Measurements from ENCODE around the gene PRRT4.

PRRT4 gene

DNA sequence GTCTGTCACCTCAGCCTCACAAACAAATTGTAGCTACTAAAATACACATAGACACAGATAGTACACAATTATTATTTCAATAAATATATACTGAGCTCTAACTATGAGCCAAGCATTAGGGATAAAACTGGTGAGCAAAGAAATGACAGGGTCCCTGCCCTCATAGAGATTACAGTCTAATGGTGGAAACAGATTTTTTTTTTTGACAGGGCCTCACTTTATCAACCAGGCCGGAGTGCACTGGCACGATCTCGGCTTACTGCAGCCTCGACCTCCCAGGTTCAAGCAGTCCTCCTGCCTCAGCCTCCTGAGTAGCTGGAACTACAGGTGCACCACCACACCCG, 17.1 kb downstream of the PRRT4 start:
- no peak for DNase-seq (ENCODE audit: low spot score)

DNA sequence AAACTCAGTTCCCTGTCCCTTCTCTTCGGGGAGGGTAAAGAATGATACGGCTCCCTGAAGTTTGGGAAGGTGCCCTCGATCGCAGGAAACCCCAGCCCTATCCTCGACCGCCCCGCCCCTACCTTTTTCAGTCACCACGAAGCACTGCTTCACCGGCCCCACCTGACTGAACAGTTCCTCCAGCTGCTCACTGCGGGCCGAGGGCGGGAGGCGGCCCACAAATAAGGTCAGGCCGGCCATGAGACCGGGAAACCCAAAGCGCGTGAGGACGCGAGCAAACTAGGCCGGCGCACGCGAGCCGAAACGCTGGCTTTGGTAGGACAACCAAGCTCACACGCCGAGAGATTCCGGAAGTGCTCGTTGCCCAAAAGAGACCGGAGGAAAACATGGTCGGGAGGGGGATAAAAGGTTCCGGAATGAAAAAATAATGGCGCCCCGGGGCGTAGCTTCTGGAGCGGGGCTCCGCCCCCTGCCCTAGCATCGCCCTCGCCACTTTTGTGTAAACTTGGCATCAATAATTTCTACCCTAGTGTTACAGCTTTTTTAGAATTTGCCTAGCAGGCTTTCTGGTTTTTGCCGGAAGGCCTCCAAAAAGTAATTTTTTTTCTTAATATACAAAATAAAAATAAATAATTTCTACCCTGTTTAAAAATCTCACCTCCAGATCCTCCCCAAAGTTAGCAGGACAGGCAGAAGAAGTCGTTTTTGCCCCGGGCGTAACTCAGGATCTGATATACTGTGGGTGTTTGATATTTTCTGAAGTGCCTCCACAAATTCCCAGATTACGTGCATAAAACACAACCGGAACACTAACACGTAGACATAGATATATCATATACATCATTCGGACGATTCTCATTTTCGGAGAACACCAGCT, 17.7 kb downstream of the PRRT4 start, which contains the start of gene RBM28:
TSS of gene RBM28 (minus strand) at position 355 of the 877 bp plus-strand sequence. CDS start at position 240, 115 bp downstream.
- peak; percentile 87 for DNase-seq (ENCODE audit: low spot score)

DNA sequence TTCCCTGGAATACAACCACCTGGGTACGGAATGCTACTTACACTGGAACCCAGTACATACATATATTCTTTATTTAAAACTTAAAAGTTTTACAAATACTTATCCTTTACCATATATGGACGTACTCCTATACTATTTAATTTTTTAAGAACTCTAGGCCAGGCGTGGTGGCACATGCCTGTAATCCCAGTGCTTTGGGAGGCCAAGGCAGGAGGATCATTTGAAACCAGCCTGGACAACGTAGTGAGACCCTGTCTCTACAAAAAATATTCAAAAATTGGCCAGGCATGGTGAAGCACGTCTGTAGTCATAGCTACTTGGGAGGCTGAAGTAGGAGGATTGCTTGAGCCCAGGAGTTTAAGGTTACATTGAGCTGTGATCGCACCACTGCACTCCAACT, 19.8 kb downstream of the PRRT4 start:
- no peak for DNase-seq (ENCODE audit: low spot score)

DNA sequence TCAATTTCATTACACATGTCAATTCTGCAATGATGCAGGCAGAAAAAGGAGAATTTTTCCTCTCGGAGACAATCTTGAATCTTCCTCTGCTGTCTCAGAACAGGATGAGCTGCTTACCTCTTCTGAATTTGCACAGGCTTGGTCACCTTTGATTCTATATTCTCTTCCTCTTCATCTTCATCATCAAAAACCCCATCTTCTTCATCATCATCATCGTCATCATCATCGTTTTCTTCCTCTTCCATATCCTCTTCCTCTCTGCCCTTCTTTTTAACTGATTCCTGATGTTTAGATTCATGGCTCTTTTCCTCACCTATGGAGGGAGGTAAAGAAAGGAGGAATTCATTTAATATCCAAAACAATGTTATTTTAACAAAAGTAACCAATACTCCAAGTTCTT, 25.8 kb downstream of the PRRT4 start:
- DNase-seq (ENCODE audit: low spot score), result no peak

DNA sequence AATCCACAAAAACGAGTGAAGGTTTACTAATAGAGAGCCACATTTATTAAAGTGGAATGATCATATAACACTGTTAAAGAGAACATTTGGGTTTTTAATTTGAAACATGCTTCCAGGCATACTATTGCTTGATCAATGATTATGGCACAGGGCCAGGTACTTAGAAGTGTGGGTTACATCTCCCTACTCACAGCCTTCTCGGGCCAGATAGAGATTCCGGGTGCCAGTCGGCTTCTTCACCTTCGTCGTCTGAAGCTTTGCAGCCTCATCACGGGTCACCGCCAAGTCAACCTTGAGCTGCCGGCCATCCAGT, 37.2 kb downstream of the PRRT4 start:
- no peak for DNase-seq (ENCODE audit: low spot score)

DNA sequence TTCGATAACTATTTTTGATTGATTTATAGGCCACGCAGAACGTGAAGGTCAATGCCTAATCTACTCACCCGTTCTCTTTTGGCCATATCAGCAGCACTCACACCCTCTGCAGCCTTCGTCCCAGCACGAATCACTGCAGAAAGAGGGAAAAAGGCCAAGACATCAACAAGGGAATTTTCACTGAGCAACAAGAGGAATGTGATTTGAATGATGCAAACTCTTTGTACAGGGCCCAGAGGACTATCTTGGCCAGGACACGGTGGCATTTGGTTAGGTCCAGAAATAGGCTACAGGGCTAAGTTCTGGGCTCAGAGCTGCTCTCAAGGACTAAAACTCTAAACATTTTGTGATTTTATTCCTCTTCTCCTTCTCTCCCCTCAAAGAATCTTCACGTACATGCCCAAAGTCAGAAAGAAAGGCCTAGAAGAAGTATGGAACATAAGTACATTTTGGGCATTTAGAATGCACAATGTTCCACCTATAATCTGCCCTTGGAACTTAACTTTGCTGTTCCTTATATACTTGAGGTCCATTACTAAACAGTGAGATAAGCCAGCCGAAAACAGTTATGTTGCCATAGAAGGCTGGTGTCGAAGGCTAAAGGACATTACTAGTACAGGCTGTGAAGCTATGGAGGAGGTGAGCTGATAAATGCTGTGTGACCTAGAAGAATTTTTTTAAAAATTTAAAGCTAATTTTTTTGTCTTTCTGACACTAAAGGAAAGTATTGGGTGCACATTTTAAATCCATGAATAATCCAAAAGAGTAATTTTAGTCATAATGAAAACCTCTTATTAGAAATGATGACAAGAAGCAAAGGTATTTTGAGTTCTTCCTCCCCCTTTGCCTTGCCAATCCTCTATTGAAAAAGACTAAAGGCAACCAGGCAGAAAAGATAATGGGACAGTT, 37.8 kb downstream of the PRRT4 start:
- no peak for DNase-seq (ENCODE audit: low spot score)

DNA sequence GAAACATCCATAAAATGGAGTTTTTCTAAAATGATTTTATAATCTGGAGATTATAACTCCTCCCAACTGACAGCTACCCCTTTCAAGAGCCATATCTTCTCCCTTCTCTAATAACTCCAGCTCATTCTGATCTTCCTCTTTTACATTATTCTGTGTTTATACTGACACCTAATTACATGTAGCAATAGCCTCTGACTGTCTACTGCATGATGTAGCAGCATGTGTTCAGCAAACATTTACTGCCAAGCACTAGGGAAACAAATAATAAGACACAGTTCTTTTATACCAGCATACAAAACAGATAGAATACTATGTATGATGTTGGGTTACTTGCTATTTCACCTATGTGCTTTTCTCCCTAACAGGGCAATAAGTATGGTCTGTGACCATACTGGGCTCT, 38.5 kb downstream of the PRRT4 start:
- no peak for DNase-seq (ENCODE audit: low spot score)

DNA sequence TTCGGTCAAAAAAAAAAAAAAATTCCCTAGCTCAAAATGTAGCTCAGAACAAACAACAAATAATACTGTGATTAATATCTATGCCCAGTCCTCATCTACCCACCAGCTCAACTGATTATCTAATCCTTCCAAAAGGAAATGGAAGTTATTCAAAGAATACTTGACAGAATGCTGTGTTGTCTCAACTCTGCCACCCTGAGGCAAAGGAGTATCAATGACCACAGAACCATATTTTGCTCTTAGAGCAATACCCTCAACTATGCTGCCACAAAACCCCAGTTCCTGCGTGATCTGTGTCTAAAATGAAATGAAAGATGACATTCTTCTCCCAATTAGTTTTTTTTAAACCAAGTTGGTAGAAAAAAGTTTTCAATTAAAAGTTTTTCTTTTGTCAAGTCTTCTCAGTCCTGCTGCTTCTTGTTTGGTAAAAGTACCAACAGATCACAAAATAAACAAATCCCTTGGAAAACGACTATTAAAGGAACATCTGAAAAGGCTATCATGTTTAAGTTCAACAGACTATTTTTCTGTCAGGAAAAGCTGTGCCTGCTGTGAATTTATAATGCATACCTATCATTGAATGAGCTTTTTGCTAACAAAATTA, 39.3 kb downstream of the PRRT4 start:
- peak; percentile 76 for DNase-seq (ENCODE audit: low spot score)

DNA sequence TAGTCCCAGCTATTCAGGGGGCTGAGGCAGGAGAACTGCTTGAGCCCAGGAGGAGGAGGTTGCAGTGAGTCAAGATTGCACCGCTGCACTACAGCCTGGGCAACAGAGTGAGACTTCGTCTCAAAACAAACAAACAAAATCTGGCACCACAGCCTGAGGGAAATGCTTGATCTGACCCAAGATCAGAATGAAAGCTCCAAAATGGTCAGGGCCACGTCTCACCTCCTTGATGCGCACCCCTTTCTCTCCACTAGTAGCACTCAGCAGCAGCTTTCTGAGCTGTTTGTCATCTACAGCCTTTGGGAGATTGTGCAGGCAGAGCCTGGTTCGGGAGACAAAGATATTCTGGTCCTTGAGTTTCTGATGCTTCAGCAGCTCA, 40.5 kb downstream of the PRRT4 start:
- no peak for DNase-seq (ENCODE audit: low spot score)

DNA sequence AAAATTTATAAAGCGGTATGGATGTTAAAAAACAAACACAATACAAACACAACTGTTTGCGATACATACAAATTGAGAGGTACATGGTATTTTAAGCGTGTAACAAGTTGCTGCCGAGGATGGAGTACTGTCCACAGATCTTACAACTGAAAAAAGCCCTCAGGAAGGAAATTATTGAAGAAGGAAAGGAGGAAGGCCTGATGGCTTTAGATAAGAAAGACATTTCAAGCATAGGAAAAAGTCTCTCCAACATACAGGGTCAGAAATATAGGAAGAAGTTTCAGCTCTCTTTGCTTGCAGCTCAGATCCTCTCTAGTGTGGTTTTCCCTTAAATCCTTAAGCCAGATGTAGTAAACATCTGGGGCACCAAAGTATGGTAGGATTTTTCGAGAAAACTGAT, 42.8 kb downstream of the PRRT4 start:
- no peak for DNase-seq (ENCODE audit: low spot score)

DNA sequence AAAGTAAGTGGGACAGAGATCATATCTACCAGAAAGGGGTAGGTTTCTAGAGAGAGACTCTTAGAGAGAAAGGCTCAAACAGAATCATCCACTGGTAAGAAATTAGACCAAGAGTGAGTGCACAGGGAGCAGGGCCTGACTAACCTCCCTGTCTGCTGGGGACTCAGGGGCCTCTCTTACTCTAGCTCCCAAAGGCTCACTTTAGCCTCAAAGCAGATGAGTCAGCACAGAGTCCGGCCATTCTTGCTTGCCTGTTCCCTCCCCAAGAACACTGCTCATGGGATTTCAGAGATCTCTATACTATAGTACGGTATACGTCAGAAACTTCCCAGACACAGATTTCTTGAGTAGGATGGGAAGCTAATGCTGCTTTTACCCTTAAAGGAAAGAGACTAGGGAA, 50.5 kb downstream of the PRRT4 start:
- DNase-seq (ENCODE audit: low spot score), result no peak

DNA sequence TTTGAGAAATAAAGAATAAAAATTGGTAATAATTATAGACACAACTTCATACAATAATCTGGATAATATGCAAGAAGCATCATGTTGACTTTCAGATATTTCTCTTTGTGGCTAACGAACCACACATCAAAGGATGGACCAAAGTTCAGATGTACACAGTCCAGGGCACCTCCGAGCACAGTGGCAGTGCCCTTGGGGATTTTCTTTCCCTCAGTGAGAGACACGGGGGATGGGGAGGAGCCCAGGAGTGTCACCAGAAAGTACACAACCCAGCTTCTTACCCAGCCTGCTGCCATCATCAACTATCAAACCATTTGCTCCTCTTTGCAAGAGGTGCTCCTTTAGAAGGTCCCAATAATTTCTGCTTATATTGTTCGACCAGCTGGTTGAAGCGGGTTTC, 51.0 kb downstream of the PRRT4 start:
- DNase-seq (ENCODE audit: low spot score), result no peak

DNA sequence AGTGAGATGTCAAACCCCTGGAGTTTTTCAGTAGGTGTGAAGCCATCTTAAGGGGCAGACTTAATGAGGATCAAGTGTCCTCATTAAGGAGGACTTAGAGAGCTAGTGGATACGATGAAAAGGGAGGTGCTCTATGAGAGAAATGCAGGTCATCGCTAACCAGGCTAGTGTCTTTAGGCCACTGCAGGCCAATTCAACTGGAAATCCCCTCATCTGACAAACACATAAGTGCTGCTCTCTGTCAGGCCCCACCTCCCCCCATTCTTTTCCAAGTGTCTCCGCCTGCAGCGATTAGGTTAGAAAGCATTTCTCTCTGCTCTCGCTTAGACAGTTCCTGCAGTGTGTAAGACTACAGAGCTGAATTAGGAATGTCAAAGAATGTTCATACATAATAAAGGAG, 51.5 kb downstream of the PRRT4 start:
- DNase-seq (ENCODE audit: low spot score), result no peak

DNA sequence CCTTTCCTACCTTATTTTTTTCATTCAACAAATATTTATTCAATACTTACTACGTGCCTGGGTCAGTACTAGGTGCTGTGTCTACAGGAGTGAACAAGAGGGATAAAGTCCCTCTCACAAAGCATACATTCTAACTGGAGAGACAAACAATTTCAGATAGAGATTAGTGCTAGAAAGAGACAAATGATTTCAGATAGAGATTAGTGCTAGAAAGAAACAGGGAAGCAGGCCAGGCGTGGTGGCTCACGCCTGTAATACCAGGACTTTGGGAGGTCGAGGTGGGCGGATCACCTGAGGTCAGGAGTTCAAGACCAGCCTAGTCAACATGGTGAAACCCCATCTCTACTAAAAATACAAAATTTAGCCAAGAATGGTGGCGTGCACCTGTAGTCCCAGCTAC, 52.4 kb downstream of the PRRT4 start:
- DNase-seq (ENCODE audit: low spot score), result no peak

DNA sequence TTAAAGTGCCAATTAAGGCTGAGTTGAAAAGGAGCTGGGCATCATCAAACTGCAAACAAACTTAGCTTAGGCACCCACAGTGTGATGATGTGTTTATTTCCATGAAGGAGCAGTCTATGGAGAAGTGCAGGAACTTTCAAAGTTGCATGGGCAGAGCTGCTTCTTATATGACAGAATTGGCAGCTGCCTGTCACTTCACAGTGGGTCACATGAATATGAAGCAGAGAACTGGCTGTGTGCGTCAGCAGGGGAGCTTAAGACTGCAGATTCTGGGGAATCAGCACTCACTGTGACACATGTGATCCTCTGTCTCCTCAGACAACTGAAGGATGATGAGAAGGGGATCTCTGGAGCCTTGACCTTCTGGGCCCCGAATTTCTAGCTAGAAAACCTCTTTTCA, 54.4 kb downstream of the PRRT4 start:
- DNase-seq (ENCODE audit: low spot score), result no peak

DNA sequence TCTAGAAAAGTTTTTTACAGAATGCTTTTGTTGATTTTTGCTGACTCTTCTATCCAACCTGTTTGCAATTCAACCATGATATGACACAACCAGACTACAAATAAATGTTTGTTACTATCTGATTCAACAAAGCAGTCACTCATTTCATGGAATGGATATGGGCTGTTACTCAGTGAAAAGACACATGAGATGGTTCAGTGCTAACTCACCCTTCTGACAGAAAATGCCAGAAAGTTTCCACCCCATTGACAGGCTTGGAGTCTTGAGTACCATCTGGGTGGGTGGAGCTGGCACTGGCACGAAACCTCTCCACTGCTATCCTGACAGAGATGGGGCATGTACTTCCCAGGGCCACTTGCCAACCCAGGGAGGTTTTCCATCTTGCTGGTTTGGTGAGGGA, 57.3 kb downstream of the PRRT4 start:
- DNase-seq (ENCODE audit: low spot score), result peak; percentile 20

DNA sequence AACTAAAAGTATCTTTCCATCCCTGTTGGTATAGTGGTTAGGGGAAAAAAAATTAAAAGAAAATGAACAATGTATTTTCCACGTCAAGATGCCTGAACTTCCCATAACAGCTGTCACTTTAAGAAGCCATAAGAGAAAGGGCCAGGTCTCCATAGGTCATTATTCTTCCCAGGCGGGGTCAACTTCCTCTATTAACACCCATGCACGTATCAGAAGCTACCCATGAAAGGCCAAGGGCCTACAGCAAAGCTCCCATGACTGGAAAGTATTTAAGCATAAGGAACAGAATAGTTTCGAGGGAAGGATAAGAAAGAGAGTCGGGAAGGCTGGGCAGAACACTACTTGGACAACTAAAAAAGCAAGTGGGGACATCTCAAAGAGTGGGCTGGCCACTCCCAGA, 57.8 kb downstream of the PRRT4 start:
- no peak for DNase-seq (ENCODE audit: low spot score)

DNA sequence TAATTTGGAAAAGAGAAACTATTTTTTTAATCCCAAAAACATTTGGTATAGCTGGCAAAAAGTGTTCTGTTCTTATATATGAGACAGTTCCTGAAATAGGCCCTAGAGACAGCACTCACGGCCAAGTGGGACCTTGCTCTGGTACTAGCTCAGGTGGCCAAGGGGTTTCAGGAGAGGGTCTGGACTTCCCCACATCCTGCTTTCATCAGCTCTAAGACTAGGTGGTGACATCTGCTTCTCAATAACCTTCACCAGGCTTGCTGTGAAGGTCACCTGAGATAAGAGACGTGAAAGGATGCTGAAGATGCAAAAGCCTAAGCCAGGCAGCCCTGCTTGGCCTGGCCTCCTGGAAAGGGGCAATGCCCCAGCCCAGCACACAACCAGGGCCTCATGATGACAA, 58.4 kb downstream of the PRRT4 start:
- DNase-seq (ENCODE audit: low spot score), result no peak

DNA sequence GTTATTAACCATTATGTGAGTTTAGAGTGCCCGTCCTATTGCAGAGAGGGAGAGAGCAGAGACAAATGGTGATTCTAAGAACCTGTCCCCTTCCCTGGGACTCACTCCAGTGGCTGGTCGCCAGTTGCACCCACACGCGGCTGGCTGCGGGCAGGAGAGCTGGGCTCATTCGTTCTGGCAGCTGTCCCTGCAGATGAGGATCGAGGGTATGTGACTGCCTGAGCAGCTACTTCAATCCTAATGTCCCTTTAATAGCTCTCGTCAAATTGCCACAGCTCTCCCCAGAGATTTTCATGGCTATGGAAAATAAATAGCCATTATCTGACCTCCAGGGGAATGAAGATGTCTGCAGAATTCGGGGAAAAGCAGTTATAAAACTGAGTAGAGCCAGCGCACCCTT, 59.4 kb downstream of the PRRT4 start:
- no peak for DNase-seq (ENCODE audit: low spot score)

Data from Ammon's horn (tissue), 1 donor.